Measurements from ENCODE around the gene NCAM1.

Gene NCAM1

GRCh38 chr11:113172382-113172951 is 211.2 kb downstream of the NCAM1 start:
- DNase-seq (ENCODE audit: low spot score): no peak

- no peak for DNase-seq (ENCODE audit: low spot score)
Measured at GRCh38 chr11:113173126-113173525, 211.9 kb downstream of the NCAM1 start.

- no peak for DNase-seq (ENCODE audit: low spot score)
Measured at GRCh38 chr11:113174882-113175281, 213.7 kb downstream of the NCAM1 start.

GRCh38 chr11:113176599-113177360 is 215.6 kb downstream of the NCAM1 start:
- no peak for DNase-seq (ENCODE audit: low spot score)

GRCh38 chr11:113177671-113178070 is 216.5 kb downstream of the NCAM1 start:
- no peak for DNase-seq (ENCODE audit: low spot score)

- DNase-seq (ENCODE audit: low spot score): no peak
Measured at GRCh38 chr11:113178381-113179070, 217.3 kb downstream of the NCAM1 start.

- no peak for DNase-seq (ENCODE audit: low spot score)
Measured at GRCh38 chr11:113179181-113179704, 218.0 kb downstream of the NCAM1 start.

- DNase-seq (ENCODE audit: low spot score): no peak
Measured at GRCh38 chr11:113181094-113181493, 219.9 kb downstream of the NCAM1 start.

- DNase-seq (ENCODE audit: low spot score): no peak
Measured at GRCh38 chr11:113182288-113182687, 221.1 kb downstream of the NCAM1 start.

GRCh38 chr11:113184498-113184897 is 223.3 kb downstream of the NCAM1 start:
- no peak for DNase-seq (ENCODE audit: low spot score)

GRCh38 chr11:113188371-113188834 is 227.2 kb downstream of the NCAM1 start:
- no peak for DNase-seq (ENCODE audit: low spot score)

- DNase-seq (ENCODE audit: low spot score): no peak
Measured at GRCh38 chr11:113189909-113190667, 228.9 kb downstream of the NCAM1 start.

GRCh38 chr11:113192121-113192925 is 231.1 kb downstream of the NCAM1 start:
- no peak for DNase-seq (ENCODE audit: low spot score)

- no peak for DNase-seq (ENCODE audit: low spot score)
Measured at GRCh38 chr11:113193016-113193415, 231.8 kb downstream of the NCAM1 start.

- no peak for DNase-seq (ENCODE audit: low spot score)
Measured at GRCh38 chr11:113193946-113194345, 232.7 kb downstream of the NCAM1 start.

GRCh38 chr11:113195728-113196127 is 234.5 kb downstream of the NCAM1 start:
- no peak for DNase-seq (ENCODE audit: low spot score)

- no peak for DNase-seq (ENCODE audit: low spot score)
Measured at GRCh38 chr11:113197446-113197845, 236.2 kb downstream of the NCAM1 start.

GRCh38 chr11:113198972-113199661 is 237.9 kb downstream of the NCAM1 start:
- DNase-seq (ENCODE audit: low spot score): no peak

GRCh38 chr11:113199866-113200265 is 238.6 kb downstream of the NCAM1 start:
- DNase-seq (ENCODE audit: low spot score): no peak

- DNase-seq (ENCODE audit: low spot score): no peak
Measured at GRCh38 chr11:113201054-113201818, 240.0 kb downstream of the NCAM1 start.

All from germinal center (tissue), 1 donor.